Measurements from ENCODE around the gene DERL3. TPM values are rescaled to one million over a fixed set of nuclear protein-coding genes. Genes with fewer than 3 reads are reported as not detected.
"Not testable (repeated sequence)": the region's sequence is repeated elsewhere in the genome, so short reads cannot be mapped to it uniquely, and the experiment has no call there.

Gene DERL3
- total RNA-seq, 2 experiments from 2014 or later = 5.4 to 7.6 TPM

DNA sequence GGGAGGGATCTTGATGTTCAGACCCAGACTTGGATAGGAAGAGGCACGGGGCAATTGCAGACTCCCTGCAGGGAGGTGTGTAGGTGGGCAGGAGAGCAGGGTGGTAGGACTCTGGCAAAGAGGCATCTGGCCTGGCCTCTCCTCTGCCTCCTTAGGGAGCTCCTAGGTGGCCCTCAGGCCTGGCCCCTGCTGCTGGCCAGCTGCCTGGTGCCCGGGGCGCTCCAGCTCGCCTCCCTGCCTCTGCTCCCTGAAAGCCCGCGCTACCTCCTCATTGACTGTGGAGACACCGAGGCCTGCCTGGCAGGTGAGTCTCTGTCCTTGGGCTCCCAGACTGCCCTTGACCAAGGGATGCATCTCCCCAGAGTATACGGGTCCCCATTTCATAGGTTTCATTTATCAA, 38.8 kb upstream of the DERL3 start:
- Mint-ChIP-seq H3K36me3 (ENCODE audit: low read depth) (no peaks in the 10 kb centered on the region), H3K4me1 (ENCODE audit: low read depth) (no peaks in the 10 kb centered on the region), H3K27me3 (no peaks in the 10 kb centered on the region), H3K9me3 (no peaks in the 10 kb centered on the region), H3K27ac (no peak overlapping the region), H3K4me3 (no peak overlapping the region)
- POLR2A ChIA-PET = interaction anchor here (1.2 kb wide), 1 partner anchor 17 kb away, joined by 4 read pairs; the partner anchor contains the start of gene MIF
- ATAC-seq (no peak), DNase-seq (no peak)
- intact Hi-C loops (cut with micrococcal nuclease) = no loop called here
- CTCF ChIA-PET = no interaction called here
- TF ChIP-seq, protein P1, sequence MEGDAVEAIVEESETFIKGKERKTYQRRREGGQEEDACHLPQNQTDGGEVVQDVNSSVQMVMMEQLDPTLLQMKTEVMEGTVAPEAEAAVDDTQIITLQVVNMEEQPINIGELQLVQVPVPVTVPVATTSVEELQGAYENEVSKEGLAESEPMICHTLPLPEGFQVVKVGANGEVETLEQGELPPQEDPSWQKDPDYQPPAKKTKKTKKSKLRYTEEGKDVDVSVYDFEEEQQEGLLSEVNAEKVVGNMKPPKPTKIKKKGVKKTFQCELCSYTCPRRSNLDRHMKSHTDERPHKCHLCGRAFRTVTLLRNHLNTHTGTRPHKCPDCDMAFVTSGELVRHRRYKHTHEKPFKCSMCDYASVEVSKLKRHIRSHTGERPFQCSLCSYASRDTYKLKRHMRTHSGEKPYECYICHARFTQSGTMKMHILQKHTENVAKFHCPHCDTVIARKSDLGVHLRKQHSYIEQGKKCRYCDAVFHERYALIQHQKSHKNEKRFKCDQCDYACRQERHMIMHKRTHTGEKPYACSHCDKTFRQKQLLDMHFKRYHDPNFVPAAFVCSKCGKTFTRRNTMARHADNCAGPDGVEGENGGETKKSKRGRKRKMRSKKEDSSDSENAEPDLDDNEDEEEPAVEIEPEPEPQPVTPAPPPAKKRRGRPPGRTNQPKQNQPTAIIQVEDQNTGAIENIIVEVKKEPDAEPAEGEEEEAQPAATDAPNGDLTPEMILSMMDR (IDR thresholded peaks at IDR 0.05) = no peak

DNA sequence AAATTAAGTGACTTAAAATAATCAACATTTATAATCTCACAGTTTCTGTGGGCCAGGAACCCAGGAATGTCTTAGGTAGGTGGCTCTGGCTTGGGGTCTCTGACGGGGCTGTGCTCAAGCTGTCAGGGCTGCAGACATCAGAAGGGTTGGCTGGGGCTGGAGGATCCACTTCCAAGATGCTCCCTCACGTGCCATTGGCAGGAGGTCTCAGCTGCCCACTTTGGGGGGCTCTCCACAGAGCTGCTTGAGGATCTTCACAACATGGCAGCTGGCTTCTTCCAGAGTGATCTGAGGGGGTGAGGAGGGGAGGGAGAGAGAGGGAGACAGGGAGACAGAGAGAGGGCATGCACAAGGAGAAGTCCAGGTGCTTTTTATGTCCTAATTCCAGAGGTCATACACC, 37.0 kb upstream of the DERL3 start:
- Mint-ChIP-seq H3K27me3 (no peaks in the 10 kb centered on the region), H3K4me3 (no peak overlapping the region), H3K27ac (no peak overlapping the region), H3K9me3 (no peaks in the 10 kb centered on the region), H3K36me3 (ENCODE audit: low read depth) (no peaks in the 10 kb centered on the region), H3K4me1 (ENCODE audit: low read depth) (no peaks in the 10 kb centered on the region)
- ChIA-PET POLR2A (interaction anchor here (0.6 to 0.9 kb wide), 2 partner anchors 9 to 68 kb away, joined by 3 to 4 read pairs; no protein-coding TSS in a partner anchor), CTCF (interaction anchor here (0.8 kb wide), 1 partner anchor 26 kb away, joined by 3 read pairs; no protein-coding TSS in a partner anchor)
- intact Hi-C loops (cut with micrococcal nuclease) = no loop called here
- ATAC-seq = no peak
- DNase-seq = no peak
- TF ChIP-seq, protein P1 (IDR thresholded peaks at IDR 0.05) = no peak

DNA sequence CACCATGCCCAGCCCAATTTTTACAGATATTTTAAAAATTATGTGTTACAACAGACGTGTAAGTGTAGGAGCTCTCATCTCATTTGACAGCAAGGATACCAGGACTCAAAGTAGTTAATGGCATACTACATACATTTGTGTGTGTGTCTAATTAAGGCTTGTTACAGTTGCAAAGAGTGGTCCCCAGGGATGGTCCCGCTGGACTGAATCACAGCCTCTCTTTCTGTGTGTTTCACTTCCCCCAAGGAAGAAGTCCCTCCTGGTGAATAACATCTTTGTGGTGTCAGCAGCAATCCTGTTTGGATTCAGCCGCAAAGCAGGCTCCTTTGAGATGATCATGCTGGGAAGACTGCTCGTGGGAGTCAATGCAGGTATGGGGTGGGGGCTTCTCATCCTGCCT, 36.1 kb upstream of the DERL3 start:
- H3K36me3 Mint-ChIP-seq (ENCODE audit: low read depth) = peaks cover 1% of the 10 kb centered on the region
- no peak overlapping the region for H3K27ac Mint-ChIP-seq
- POLR2A ChIA-PET = no interaction called here
- ATAC-seq = no peak
- H3K9me3 Mint-ChIP-seq = no peaks in the 10 kb centered on the region
- DNase-seq = no peak
- CTCF ChIA-PET = no interaction called here
- no peaks in the 10 kb centered on the region for H3K27me3 Mint-ChIP-seq
- H3K4me1 Mint-ChIP-seq (ENCODE audit: low read depth) = no peaks in the 10 kb centered on the region
- H3K4me3 Mint-ChIP-seq = no peak overlapping the region
- TF ChIP-seq, protein P1 (IDR thresholded peaks at IDR 0.05) = no peak
- intact Hi-C loops (cut with micrococcal nuclease) = no loop called here

DNA sequence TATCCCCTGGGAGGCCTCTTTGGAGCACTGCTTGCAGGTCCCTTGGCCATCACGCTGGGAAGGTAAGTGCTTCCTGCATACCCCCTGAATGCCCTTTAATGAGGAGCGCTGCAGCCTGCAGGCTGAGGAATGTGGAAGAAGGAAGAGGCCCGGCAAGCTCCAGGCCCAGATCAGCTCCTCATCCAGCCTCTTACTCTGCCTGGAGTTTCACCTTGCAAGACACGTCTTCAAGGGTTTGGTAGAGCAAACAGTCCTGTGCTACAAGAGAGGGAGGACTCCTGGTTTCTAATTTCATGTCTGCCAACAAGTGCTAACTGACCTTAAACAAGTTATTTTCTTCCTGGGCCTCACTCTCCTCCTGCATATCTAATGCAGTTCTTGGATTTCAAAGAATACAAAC, 29.8 kb upstream of the DERL3 start:
- POLR2A ChIA-PET = no interaction called here
- ATAC-seq = no peak
- Mint-ChIP-seq H3K27me3 (no peaks in the 10 kb centered on the region), H3K36me3 (ENCODE audit: low read depth) (peaks cover 8% of the 10 kb centered on the region), H3K4me1 (ENCODE audit: low read depth) (no peaks in the 10 kb centered on the region), H3K27ac (no peak overlapping the region), H3K4me3 (no peak overlapping the region), H3K9me3 (no peaks in the 10 kb centered on the region)
- intact Hi-C loops (cut with micrococcal nuclease) = no loop called here
- CTCF ChIA-PET = interaction anchor here (1.6 to 3.0 kb wide), 2 partner anchors 19 to 25 kb away, joined by 5 to 13 read pairs; partner anchors contain the start of gene MIF
- DNase-seq = no peak
- TF ChIP-seq, protein P1 (IDR thresholded peaks at IDR 0.05) = no peak

DNA sequence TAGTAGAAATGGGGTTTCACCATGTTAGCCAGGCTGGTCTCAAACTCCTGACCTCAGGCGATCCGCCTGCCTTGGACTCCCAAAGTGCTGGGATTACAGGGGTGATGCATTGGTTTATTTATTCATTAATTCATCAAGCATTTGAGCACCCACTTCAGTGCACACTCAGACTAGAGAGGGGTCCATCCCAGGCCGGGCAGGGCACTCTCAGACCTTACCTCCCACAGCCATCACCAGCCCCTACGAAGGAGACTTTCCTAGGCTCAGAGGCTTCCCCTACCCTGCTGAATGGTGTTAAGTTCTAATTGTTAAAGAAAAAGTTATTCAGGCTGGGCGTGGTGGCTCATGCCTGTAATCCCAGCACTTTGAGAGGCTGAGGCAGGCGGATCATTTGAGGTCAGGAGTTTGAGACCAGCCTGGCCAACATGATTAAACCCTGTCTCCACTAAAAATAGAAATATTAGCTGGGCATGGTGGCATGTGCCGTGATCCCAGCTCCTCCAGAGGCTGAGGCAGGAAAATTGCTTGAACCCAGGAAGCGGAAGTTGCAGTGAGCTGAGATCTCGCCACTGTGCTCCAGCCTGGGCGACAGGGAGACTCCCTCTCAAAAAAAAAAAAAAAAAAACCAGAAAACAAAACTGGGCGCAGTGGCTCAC, 25.8 kb upstream of the DERL3 start:
- CTCF ChIA-PET = interaction anchor here (2.1 kb wide), 1 partner anchor 30 kb away, joined by 6 read pairs; the partner anchor contains the start of gene MIF
- ATAC-seq; intact Hi-C loops (cut with micrococcal nuclease); H3K9me3 Mint-ChIP-seq; DNase-seq; H3K36me3 Mint-ChIP-seq (ENCODE audit: low read depth); POLR2A ChIA-PET; H3K4me1 Mint-ChIP-seq (ENCODE audit: low read depth); H3K4me3 Mint-ChIP-seq; H3K27me3 Mint-ChIP-seq; H3K27ac Mint-ChIP-seq: not testable (repeated sequence)

Measured in activated CD8-positive, alpha-beta T cell treated with anti-CD3 and anti-CD28 coated beads for 36 hours (primary cell).